AG10803 (cell line): ENCODE data around the gene DBNDD1.
A peak's percentile ranks its signal among the peaks of the same experiment; 100 is the strongest.

Experiments used
- DNase-seq: peaks from one replicate; pipeline ENCODE4 v3.0.0; 2010; ENCODE audit warnings: low read depth
- H3K4me3 ChIP-seq: 2 replicates; pipeline ENCODE4 v1.5.1; 2011; ENCODE audit warnings: mild to moderate bottlenecking, low read length, control low read depth
- CTCF ChIP-seq: conservative IDR thresholded peaks from 2 replicates; pipeline ENCODE4 v1.5.1; 2011; ENCODE audit warnings: mild to moderate bottlenecking, low read length, control low read depth, inconsistent platforms

Gene DBNDD1

DNA sequence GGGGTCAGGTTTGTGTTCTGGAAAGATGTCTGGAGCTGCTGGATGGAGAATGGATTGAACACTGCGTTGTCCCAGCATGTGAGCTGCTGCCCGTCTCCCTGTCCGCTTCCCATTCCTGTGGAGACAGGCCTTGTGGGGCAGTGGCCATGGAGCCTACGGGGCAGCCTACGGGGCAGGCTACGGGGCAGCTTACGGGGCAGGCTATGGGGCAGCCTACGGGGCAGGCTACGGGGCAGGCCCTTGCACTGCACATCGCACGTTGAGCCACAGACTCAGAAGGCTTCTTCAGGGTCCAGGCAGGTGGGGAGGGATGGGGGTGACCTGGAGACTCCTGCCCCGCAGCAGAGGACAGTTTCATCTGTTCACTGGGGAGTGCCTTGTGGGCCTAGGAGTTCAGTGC, 9.7 kb upstream of the DBNDD1 start:
- no peak overlapping the region for H3K4me3 ChIP-seq
- no peak for TF ChIP-seq CTCF
- no peak for DNase-seq

DNA sequence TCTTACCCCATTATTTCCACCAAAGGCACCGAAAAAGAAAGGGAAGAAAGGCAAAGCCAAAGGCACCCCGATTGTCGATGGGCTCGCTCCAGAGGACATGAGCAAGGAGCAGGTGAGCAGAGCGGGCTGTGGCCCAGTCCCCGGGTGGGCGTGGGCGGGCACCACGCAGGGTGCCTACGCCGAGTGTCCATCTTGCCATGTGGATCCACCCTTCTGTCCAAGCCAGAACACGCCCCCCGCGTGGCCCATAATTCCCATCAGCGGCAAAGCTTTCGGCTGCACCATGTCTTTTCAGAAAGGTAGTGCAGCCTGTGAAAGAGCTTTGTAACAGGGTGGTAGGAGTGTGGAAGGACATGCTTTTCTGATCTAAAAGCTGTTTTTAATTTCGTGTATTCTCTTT, 8.4 kb upstream of the DBNDD1 start:
- no peak overlapping the region for H3K4me3 ChIP-seq
- DNase-seq, result no peak
- no peak for TF ChIP-seq CTCF

DNA sequence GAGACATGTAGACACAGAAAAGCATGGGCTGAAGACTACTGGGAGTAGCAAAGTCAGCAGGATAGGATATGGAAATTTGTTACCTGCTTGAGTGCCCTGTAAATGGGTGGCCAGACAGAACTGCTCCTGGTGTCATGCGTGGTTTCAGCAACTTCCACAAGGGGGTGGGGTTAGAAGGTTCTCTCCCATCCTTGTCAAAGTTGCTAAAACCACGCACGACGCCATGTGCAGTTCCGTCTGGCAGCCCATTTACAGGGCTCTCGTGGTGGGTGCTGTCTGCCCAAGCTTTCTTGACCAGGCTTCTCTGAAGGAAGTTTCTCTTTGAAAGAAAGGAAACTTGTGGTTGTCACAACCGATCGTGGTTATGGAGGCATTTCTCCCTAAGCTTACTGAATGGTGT, 6.9 kb upstream of the DBNDD1 start:
- H3K4me3 ChIP-seq, result no peak overlapping the region
- no peak for TF ChIP-seq CTCF
- no peak for DNase-seq

GRCh38 chr16:90023078-90023447, 3.8 kb upstream of the DBNDD1 start:
- TF ChIP-seq CTCF, result no peak
- DNase-seq, result peak; percentile 3
- peak overlapping the region; percentile 78 for H3K4me3 ChIP-seq

- DNase-seq, result peak; percentile 80
- H3K4me3 ChIP-seq, result peak overlapping the region; percentile 78
- TF ChIP-seq CTCF, result no peak
Measured at GRCh38 chr16:90022209-90023077, 3.2 kb upstream of the DBNDD1 start.

DNA sequence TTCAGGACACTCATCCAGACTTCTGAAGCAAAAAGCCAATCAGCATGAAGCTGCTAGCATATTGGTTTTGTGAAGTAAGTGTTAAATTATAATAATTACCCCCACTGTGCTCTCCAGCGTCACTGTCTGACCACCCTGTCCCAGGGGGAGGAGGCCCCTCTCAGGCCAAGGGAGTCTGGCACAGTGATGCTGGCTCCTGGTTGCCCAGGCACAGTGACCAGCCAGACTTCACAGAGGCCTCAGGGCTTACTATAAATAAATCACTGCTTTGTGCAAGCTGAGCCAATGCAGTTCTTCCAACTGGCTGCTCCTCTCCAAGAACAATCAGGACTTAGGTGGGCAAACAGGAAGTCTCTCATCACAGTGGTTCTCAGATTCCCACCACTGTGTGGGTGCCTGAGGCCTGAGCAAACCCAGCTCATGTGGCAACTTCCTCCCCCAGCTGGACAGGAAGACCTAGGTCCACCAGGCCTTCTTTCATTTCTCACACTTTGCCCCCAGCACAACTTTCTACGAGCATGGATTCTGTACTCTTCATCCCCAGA, 1.7 kb upstream of the DBNDD1 start:
- DNase-seq, result peak; percentile 3
- TF ChIP-seq CTCF, result no peak
- no peak overlapping the region for H3K4me3 ChIP-seq

DNA sequence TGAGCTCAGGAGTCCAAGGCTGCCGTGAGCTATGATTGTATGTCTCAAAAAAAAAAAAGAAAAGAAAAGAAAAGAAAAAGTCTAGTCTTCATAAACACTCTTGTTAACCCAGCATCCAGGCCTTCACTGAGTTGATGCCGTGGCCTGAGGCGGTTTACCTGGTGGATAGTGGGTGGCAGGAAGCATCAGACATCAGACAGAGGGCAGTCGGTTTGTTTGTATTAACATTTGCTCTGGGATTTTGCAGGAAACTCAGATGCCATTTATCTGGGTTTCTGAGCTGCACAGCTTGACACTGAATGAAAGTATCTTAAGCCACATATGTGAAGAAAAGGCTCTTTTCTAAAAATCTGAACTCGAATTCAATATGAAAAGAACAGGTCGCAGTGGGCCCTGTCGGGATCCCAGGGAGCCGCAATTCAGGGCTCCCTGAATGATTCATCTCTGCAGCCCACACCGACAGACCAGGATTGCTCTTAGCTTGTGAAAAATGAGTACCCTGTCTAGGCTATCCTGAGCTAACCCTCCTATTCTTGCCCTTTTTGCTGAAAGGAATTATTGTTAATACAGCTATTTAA, 1.1 kb upstream of the DBNDD1 start:
- H3K4me3 ChIP-seq, result no peak overlapping the region; the same call in 1 of the 2 replicates
- DNase-seq, result no peak
- TF ChIP-seq CTCF, result no peak
